HEK293T (cell line): ENCODE results near the gene XRCC5.

Experiments
- CTCF ChIA-PET: fragments of 350-600 bp; formaldehyde crosslinking; extraction: SDS; loops from one replicate; lab custom pipeline; 2021; ENCODE audit warnings: antibody characterized with exemption, inconsistent platforms; lab: Yijun Ruan, JAX
- POLR2A ChIA-PET: fragments of 350-600 bp; formaldehyde crosslinking; extraction: SDS; loops from one replicate; lab custom pipeline; 2020; ENCODE audit warnings: antibody characterized with exemption, inconsistent platforms; lab: Yijun Ruan, JAX
- DNase-seq: peaks from one replicate; pipeline ENCODE4 v3.0.0; 2012; ENCODE audit warnings: mixed read lengths; ENCODE audit errors: extremely low spot score
- ARNT ChIP-seq: fragments of 450-650 bp; IDR thresholded peaks from 2 replicates; pipeline ENCODE4 v1.6.1; 2017; ENCODE audit warnings: mild to moderate bottlenecking
- BHLHE40 ChIP-seq: fragments of 450-650 bp; IDR thresholded peaks from 2 replicates; pipeline ENCODE4 v1.6.1; 2016; ENCODE audit warnings: mild to moderate bottlenecking, moderate library complexity, borderline replicate concordance
- CTBP1 ChIP-seq: fragments of 450-650 bp; IDR thresholded peaks from 2 replicates; pipeline ENCODE4 v1.6.1; 2016; ENCODE audit warnings: borderline replicate concordance
- ELF4 ChIP-seq: fragments of 450-650 bp; IDR thresholded peaks from 2 replicates; pipeline ENCODE4 v1.6.1; 2017; ENCODE audit warnings: antibody characterized with exemption
- FOXA1 ChIP-seq: fragments of 450-650 bp; IDR thresholded peaks from 2 replicates; pipeline ENCODE4 v1.6.1; 2016; ENCODE audit warnings: mild to moderate bottlenecking
- FOXK2 ChIP-seq: fragments of 450-650 bp; IDR thresholded peaks from 2 replicates; pipeline ENCODE4 v1.6.1; 2016; ENCODE audit warnings: mild to moderate bottlenecking
- FOXM1 ChIP-seq: fragments of 450-650 bp; IDR thresholded peaks from 2 replicates; pipeline ENCODE4 v1.6.1; 2017; ENCODE audit warnings: mild to moderate bottlenecking, borderline replicate concordance
- HDGF ChIP-seq: fragments of 450-650 bp; IDR thresholded peaks from 2 replicates; pipeline ENCODE4 v1.6.1; 2017; ENCODE audit warnings: antibody characterized with exemption, borderline replicate concordance
- L3MBTL2 ChIP-seq: fragments of 450-650 bp; conservative IDR thresholded peaks from 2 replicates; pipeline ENCODE4 v1.6.1; 2016; ENCODE audit warnings: mild to moderate bottlenecking
- LEF1 ChIP-seq: fragments of 450-650 bp; IDR thresholded peaks from 2 replicates; pipeline ENCODE4 v1.6.1; 2017; ENCODE audit warnings: mild to moderate bottlenecking, borderline replicate concordance
- NFRKB ChIP-seq: fragments of 450-650 bp; IDR thresholded peaks from 2 replicates; pipeline ENCODE4 v1.6.1; 2016; ENCODE audit warnings: mild to moderate bottlenecking, moderate library complexity
- PKNOX1 ChIP-seq: fragments of 450-650 bp; IDR thresholded peaks from 2 replicates; pipeline ENCODE4 v1.6.1; 2016
- SP1 ChIP-seq: fragments of 450-650 bp; IDR thresholded peaks from 2 replicates; pipeline ENCODE4 v1.6.1; 2017
- SUZ12 ChIP-seq: fragments of 450-650 bp; IDR thresholded peaks from 2 replicates; pipeline ENCODE4 v1.6.1; 2016; ENCODE audit warnings: mild to moderate bottlenecking
- TARDBP ChIP-seq: fragments of 450-650 bp; IDR thresholded peaks from 2 replicates; pipeline ENCODE4 v1.6.1; 2016
- ZNF384 ChIP-seq: fragments of 450-650 bp; IDR thresholded peaks from 2 replicates; pipeline ENCODE4 v1.6.1; 2016

Gene XRCC5

DNA sequence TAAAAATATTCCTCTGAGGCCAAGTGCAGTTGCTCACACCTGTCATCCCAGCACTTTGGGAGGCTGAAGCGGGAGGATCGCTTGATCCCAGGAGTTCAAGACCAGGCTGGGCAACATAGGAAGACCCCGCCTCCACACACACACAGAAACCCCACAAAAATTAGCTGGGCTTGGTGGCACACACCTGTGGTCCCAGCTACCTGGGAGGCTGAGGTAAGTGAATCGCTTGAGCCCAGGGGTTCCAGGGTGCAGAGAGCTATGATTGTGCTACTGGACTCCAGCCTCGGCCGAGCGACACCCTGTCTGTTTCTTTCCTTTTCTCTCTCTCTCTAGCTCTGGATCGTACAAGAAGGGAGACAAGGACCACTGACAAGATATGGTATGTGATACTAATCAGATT lies 1.8 kb upstream of the XRCC5 start:
- ChIA-PET POLR2A (interaction anchor here (3.2 kb wide), 2 partner anchors 13 to 26 kb away, joined by 9 to 19 read pairs; partner anchors contain the start of genes PECR and TMEM169), CTCF (no interaction called here)
- no peak for DNase-seq
- TF ChIP-seq PKNOX1 (no peak), HDGF (no peak), ELF4 (no peak), FOXM1 (no peak), FOXK2 (no peak)

DNA sequence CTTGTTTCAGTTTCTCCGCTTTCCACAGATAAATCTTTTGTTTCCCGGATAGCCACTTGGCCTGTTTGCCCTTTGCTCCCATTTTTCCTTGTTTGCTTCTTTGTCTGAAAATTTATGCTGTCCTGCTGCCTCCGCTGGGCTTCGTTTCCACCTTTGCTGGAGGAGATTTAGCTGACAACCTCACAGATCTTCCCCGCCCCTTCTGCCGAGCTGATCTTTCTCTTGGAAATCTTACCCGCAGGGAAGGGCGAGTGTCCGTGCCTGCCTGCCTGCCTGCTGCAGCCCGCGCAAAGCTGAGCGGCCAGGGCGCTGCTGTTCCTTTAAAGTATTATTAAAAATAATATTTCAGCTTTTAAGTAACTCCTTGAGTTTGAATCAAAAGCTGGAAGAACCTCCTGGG lies 1.4 kb upstream of the XRCC5 start:
- no peak for DNase-seq
- ChIA-PET CTCF (interaction anchor here (0.8 kb wide), 1 partner anchor 84 kb away, joined by 4 read pairs; no protein-coding TSS in a partner anchor), POLR2A (interaction anchor here (3.2 kb wide), 2 partner anchors 14 to 26 kb away, joined by 9 to 19 read pairs; partner anchors contain the start of genes PECR and TMEM169)
- TF ChIP-seq NFRKB (no peak), CTBP1 (no peak), SUZ12 (no peak), FOXA1 (no peak), LEF1 (no peak), ARNT (no peak), FOXM1 (no peak)

GRCh38 chr2:216108310-216108966 lies 710 bp upstream of the XRCC5 start:
- ChIA-PET POLR2A (interaction anchor here (1.0 to 3.2 kb wide), 7 partner anchors 15 to 390 kb away, joined by 3 to 19 read pairs (median 5); partner anchors contain the start of genes PECR, RPL37A and TMEM169), CTCF (interaction anchor here (0.7 to 0.8 kb wide), 2 partner anchors 14 to 85 kb away, joined by 3 to 4 read pairs; no protein-coding TSS in a partner anchor)
- no peak for TF ChIP-seq SUZ12
- TF ChIP-seq NFRKB: no peak
- no peak for TF ChIP-seq FOXK2
- DNase-seq: no peak

DNA sequence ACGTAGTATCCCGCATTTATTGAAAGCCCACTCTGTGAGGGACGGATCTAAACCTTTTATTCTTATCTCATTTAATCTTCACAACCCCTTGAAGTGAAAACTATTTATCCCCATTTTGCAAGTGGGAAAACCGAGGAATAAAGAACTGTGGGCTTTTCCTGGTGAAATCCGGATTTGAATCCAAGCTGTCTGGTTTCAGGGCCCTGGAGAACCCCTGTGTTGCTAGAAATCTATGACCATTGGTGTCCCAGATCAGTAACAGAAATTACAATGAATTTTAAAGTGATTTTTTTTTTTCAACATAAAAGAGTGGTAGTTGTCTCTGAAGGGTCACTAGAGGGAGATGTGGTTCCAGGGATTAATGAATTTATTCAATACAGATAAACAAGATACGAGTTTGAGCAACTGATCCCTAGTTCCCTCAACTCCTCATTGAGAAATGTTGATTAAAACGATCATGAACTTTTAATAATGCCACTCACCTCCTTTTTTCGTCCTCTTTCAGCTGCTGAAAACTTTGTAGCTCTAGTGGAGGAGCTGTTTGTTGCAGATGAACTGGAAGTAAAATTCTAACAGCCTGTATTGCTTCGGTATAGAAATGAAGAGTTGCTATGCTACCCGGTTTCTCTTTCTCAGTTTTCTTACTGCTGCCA lies 940 bp downstream of the XRCC5 start:
- TF ChIP-seq BHLHE40: no peak
- TF ChIP-seq ZNF384: peak; percentile 51; the same call in 1 of the 2 replicates
- CTCF ChIA-PET: interaction anchor here (0.6 to 1.0 kb wide), 2 partner anchors 30 to 41 kb away, joined by 4 read pairs; no protein-coding TSS in a partner anchor
- DNase-seq: no peak
- POLR2A ChIA-PET: interaction anchor here (0.7 to 3.2 kb wide), 6 partner anchors 14 to 585 kb away, joined by 3 to 19 read pairs (median 6); partner anchors contain the start of genes IGFBP5, PECR and TMEM169

GRCh38 chr2:216110620-216111019 lies 1.5 kb downstream of the XRCC5 start:
- no peak for DNase-seq
- ChIA-PET POLR2A (interaction anchor here (0.7 to 3.2 kb wide), 4 partner anchors 17 to 585 kb away, joined by 3 to 19 read pairs (median 10); partner anchors contain the start of genes IGFBP5, PECR and TMEM169), CTCF (interaction anchor here (1.0 kb wide), 1 partner anchor 42 kb away, joined by 4 read pairs; no protein-coding TSS in a partner anchor)
- TF ChIP-seq FOXA1 (no peak), FOXK2 (no peak), L3MBTL2 (no peak), TARDBP (no peak), CTBP1 (no peak), ARNT (no peak), PKNOX1 (no peak), SP1 (no peak), BHLHE40 (no peak)

GRCh38 chr2:216111122-216111521 lies 2.0 kb downstream of the XRCC5 start:
- DNase-seq: no peak
- ChIA-PET POLR2A (no interaction called here), CTCF (no interaction called here)
- TF ChIP-seq SUZ12 (no peak), BHLHE40 (no peak), FOXM1 (no peak), FOXK2 (no peak), NFRKB (no peak), CTBP1 (no peak), LEF1 (no peak), ZNF384 (no peak), FOXA1 (no peak), ARNT (no peak), SP1 (no peak), ELF4 (no peak), TARDBP (no peak), L3MBTL2 (no peak)

DNA sequence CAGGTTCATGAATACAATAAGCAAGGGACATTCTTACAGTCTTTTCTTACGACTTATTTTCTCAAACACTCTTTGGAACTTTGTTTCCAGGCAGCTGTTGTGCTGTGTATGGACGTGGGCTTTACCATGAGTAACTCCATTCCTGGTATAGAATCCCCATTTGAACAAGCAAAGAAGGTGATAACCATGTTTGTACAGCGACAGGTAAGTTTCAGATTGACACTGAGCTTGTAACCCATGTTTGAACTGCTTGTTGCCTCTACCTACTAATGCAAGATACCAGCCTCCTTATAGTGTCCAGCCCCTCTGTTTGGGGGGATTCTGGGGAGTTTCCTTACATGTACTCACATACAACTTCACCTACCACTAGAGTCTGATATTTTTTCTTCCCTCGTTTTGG lies 3.8 kb downstream of the XRCC5 start:
- TF ChIP-seq NFRKB: no peak
- TF ChIP-seq FOXM1: no peak
- no peak for TF ChIP-seq FOXK2
- no peak for TF ChIP-seq CTBP1
- no peak for TF ChIP-seq FOXA1
- TF ChIP-seq HDGF: no peak
- TF ChIP-seq ZNF384: no peak
- TF ChIP-seq ELF4: no peak
- no peak for TF ChIP-seq TARDBP
- no peak for TF ChIP-seq BHLHE40
- DNase-seq: no peak
- POLR2A ChIA-PET: no interaction called here
- CTCF ChIA-PET: no interaction called here
